ENCODE measurements around the gene LATS1.
"Not testable (repeated sequence)": the region's sequence is repeated elsewhere in the genome, so short reads cannot be mapped to it uniquely, and the experiment has no call there.

LATS1 gene

DNA sequence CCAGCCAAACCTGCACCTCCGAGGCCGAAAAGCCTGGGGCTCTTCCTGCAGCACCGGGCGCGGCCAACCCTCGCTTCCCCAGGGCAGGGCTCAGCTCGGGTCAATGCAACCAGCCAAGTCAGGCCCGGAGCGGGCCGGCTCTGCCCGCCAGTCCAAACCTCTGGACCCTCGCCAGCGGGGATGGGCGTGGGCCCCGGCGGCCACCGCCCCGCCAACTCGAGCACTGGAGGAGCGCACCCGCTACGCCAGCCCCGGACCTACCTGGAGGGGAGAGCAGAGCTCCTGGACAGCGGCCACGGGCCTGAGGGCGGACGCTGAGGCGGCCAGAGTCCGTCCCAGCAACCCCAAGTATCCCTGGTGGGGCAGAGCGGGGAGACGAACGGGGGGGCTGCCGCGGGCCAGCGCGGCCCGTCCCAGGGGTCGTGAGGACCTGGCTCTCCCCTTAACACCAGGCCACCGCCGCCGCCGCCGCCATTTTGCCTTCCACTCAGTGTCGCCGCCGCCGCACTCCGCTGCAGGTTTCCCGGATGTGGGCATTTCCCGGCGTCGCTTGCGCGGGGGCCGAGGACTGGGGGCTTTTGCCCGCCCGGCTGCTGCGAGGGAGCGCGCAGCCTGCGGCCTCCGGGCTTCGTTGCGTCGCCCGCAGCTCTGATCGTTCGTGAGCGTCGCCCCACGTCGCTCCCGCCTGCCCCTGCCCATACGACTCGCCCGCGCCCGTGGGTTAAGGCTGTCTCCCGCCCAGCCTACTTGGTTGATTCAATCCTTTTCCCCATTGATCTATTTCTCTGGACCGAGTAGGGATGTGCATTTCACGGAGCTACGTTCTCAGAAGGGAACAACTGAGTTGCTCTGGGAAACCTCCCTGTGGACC, at the start of gene LATS1:
TSS of gene LATS1 (minus strand) at position 514 of the 871 bp plus-strand sequence. CDS start 15,975 bp downstream, outside the sequence.
- peak; percentile 85 to 88 (median 86) for DNase-seq (ENCODE audit: low read depth in 3 of 3)

DNA sequence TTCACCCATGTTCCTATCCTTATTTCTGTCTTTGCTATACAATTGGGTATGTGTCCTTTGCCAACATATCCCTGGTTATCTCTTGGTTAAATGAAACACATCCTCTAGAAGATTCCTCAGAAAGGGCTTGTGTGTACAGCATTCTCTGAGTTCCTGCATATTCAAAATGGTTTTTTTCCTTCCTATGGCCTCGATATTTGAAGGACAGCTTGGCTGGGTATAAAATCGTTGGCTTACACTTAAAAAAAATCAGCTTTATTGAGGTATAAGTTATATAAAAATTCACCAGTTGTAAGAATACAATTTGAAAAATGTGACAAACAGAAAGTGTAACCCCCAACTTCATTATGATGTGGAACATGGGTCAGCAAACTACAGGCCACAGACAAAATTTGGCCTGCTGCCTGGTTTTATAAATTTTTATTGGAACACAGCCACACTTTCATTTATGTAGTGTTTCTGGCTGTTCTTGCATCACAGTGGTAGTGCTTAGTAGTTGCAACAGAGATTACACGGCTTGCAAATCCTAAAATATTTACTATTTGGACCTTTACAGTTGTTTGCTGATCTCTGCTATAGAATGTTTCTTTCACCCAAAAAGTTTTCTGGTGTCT, 48.4 kb upstream of the LATS1 start:
- no peak for DNase-seq (ENCODE audit: low read depth in 3 of 3)

GRCh38 chr6:149763866-149764265, 46.0 kb upstream of the LATS1 start:
- no peak for DNase-seq (ENCODE audit: low read depth in 3 of 3)

DNA sequence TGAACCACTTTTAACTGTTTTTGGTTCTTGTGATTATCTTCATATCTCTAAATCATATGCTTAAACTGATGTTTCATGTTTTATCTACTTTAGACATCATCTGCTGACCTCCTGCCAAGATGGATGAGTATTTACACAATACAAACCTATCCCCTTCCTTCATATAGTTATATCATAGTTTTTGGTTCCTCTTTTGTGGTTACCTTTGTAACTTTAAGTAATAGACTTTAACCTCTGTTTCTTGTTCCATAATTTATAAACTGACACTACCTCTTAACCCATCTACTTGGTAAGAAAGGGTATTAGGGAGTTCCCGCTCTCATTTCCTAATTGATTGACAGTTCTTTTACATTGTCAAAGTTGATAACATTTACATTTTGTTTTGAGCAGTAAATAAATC, 43.5 kb upstream of the LATS1 start:
- no peak for DNase-seq (ENCODE audit: low read depth in 3 of 3)

DNA sequence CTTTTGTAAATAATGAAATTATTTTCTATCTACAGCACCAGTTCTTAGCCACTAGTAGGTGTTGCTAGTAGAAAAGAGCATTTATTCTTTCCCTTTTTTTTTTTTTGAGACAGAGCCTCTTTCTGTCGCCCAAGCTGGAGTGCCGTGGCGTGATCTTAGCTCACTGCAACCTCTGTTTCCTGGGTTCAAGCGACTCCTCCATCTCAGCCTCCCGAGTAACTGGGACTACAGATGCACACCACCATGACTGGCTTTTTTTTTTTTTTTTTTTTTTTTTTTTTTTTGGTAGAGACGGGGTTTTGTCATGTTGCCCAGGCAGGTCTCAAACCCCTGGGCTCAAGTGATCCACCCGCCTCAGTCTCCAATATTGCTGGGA, 38.3 kb upstream of the LATS1 start:
- DNase-seq (ENCODE audit: low read depth in 3 of 3), result no peak

DNA sequence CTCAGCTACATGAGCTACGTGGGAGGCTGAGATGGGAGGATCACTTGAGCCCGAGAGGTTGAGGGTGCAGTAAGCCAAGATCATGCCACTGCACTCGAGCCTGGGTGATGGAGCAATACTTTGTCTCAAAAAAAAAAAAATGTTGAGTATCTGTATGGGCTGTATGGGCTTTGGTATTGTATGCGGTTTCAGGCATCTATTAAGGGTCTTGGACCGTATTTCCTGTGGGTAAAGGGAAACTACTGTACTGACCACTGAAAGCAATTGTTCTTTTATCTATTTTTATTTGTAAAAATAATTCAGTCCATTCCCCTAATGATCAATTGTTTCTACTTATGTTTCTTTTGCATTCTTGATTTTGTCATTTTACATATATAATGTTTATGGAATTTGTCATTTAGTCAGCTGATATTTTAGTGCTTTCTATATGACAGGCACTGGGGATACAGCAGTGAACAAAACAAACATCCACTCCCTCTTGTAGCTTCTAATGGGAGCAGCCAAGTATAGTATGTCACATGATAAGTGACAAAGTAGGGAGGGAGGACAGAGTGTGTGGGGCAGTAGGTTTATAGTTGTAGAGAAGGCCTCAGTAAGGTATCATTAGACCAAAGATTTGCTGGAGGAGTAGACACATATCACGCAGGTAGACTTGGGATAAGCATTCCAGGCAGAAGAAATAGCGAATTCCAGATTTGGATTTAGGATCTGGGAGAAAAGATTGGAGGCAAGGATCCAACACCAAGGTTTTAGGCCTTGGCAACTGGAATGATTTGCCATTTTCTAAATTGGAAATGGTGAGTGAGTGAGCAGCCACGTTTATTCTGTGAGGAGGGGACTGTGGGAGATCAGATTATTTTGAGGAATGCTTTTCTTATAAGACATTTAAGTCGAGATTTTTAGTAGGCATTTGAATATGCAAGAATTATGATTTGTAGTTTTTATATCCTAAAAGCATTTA, 37.7 kb upstream of the LATS1 start:
- no peak for DNase-seq (ENCODE audit: low read depth in 3 of 3)

- no peak for DNase-seq (ENCODE audit: low read depth in 3 of 3)
Measured at GRCh38 chr6:149754548-149754947, 36.6 kb upstream of the LATS1 start.

GRCh38 chr6:149753374-149753637, 35.4 kb upstream of the LATS1 start:
- DNase-seq (ENCODE audit: low read depth in 3 of 3), result not testable (repeated sequence)

DNA sequence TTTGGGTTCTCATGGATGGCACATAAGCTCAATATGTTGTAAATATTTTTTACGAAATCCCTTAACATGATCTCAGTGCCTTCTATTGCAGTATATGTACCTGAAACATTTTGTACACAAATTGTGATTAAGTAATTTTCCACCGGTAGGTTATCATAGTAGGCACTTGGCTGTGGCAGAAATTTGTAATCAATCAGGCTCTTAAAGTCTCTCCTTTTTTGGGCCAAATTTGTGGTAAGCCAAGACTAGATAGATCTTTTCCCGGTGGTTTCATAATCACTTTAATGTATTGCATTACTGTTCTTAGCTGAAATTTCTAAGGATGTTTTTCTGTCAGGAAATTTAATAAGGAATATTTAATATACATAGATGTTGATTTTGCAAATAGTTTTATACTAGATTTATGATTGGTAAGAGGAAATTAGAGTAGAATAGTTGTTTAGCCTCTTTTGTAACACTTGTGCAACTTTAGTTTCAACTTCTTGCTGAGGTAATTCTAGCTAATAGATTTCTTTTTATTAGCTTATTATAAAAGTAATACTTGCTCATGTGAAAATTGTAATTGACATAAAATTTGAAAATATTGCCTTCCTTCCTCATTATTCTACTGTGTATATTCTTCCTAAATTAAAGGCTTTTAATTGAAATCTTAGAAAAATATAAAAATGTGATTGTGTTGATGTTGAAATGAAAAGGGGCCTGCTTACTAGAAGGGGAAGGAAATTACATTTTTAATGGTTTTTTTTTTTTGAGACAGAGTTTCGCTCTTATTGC, 34.9 kb upstream of the LATS1 start:
- DNase-seq (ENCODE audit: low read depth in 3 of 3), result no peak

DNA sequence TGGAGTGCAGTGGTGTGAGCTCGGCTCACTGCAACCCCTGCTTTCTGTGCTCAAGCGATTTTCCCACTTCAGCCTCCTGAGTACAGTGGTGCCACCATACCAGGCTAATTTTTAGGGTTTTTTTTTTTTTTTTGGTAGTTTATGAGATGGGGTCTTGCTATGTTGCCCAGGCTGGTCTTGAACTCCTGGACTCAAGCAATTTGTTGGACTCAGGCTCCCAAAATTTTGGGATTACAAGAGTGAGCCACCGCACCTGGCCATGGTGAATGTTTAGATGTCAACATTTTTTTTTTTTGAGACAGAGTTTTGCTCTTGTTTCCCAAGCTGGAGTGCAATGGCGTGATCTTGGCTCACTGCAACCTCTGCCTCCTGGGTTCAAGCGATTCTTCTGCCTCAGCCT, 34.0 kb upstream of the LATS1 start:
- not testable (repeated sequence) for DNase-seq (ENCODE audit: low read depth in 3 of 3)

- no peak for DNase-seq (ENCODE audit: low read depth in 3 of 3)
Measured at GRCh38 chr6:149751239-149751638, 33.3 kb upstream of the LATS1 start.

DNA sequence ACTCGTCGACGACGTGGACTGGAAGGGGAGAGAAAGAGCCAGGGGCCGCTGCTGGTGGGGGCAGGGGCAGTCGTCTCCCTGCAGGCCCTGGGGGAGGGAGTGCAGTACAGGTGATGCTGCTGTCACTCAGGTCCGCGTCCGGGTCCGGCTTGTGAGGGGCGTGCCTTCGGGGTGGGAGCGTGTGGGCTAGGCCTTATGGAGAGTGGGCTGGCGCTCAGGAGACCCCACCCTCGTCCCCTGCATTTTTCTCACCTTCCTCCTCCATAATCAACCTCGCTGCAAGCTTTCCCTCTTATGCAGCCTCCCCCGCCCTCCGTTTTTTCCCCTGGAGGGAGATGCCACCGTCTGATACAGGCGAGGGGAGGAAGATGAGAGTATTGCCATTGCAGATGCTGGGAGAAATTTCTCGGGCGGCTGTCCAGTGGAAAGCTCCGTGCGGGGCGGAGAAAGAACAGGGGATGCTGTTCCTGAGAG, 32.3 kb upstream of the LATS1 start:
- DNase-seq (ENCODE audit: low read depth in 3 of 3), result peak; percentile 27 to 76 (median 37)

- DNase-seq (ENCODE audit: low read depth in 3 of 3), result peak; percentile 77 to 88 (median 83)
Measured at GRCh38 chr6:149749594-149750135, 31.8 kb upstream of the LATS1 start, which contains the start of gene PCMT1. TSS of gene PCMT1 (plus strand) at chr6:149749741. CDS start at chr6:149749902, 161 bp downstream.

- DNase-seq (ENCODE audit: low read depth in 3 of 3), result not testable (repeated sequence)
Measured at GRCh38 chr6:149749082-149749593, 31.2 kb upstream of the LATS1 start.

- DNase-seq (ENCODE audit: low read depth in 3 of 3), result peak; percentile 81 to 93 (median 91)
Measured at GRCh38 chr6:149746147-149746946, 28.4 kb upstream of the LATS1 start, which contains the start of gene NUP43. TSS of gene NUP43 (minus strand) at chr6:149746529. CDS start at chr6:149746495, 34 bp downstream.

GRCh38 chr6:149745252-149745651, 27.4 kb upstream of the LATS1 start:
- not testable (repeated sequence) for DNase-seq (ENCODE audit: low read depth in 3 of 3)

- no peak for DNase-seq (ENCODE audit: low read depth in 3 of 3)
Measured at GRCh38 chr6:149734915-149735314, 17.0 kb upstream of the LATS1 start.

DNA sequence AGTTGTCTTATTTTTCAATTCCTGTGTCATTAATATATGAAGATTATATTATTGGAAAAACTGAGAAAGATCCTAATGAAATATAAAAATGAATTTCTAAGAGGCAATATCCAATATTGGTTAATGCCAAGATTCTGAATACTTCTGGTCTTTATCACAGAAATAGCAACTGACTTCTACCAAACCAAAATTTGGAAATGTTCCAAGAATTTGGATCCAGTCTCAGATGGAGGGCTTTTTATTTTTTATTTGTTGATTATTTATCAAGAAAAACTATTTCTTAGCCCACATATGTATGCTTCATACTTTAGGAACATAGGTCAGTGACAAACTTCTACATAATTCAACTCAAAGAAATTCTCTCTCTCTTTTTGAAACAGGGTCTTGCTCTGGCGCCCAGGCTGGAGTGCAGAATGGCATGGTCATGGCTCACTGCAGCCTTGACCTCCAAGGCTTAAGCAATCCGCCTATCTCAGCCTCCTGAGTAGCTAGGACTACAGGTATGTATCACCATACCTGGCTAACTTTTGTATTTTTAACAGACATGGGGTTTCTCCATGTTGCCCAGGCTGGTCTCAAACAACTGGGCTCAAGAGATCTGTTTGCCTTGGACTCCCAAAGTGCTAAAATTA, 15.3 kb upstream of the LATS1 start:
- DNase-seq (ENCODE audit: low read depth in 3 of 3), result no peak

GRCh38 chr6:149729824-149730223, 11.9 kb upstream of the LATS1 start:
- no peak for DNase-seq (ENCODE audit: low read depth in 3 of 3)
